Lung (tissue), 12 donors: ENCODE data around the gene BTBD16. TPM values are rescaled to one million over a fixed set of nuclear protein-coding genes. Genes with fewer than 3 reads are reported as not detected.

Experiments
- ATAC-seq: fragments of 200-7000 bp; cut with Tn5 transposase; one replicate; pipeline ENCODE4 v1.9.1; 2020; ENCODE audit warnings: moderate number of reproducible peaks; ENCODE audit not compliant: insufficient read depth, low FRiP score
- DNase-seq, 3 donors: peaks; one replicate each; pipeline ENCODE4 v3.0.0-alpha.2; 2013 to 2017
- H3K27ac ChIP-seq, 2 donors: one replicate each; pipeline ENCODE4 v1.5.1; 2013; ENCODE audit warnings: mild to moderate bottlenecking in 2 of 2, moderate library complexity in 2 of 2, control low read depth in 1 of 2, inconsistent platforms in 1 of 2, low read depth in 1 of 2, low read length in 1 of 2
- H3K27me3 ChIP-seq, 3 donors: one replicate each; pipeline ENCODE4 v1.5.1; 2013; ENCODE audit warnings: low read length in 2 of 3; ENCODE audit not compliant: control insufficient read depth in 3 of 3, insufficient read depth in 3 of 3
- H3K36me3 ChIP-seq, 4 donors: one replicate each; pipeline ENCODE4 v1.5.1; 2013; ENCODE audit warnings: low read length in 4 of 4, mild to moderate bottlenecking in 1 of 4, moderate library complexity in 1 of 4; ENCODE audit not compliant: control insufficient read depth in 4 of 4, insufficient read depth in 4 of 4
- H3K4me1 ChIP-seq, 5 donors: one replicate each; pipeline ENCODE4 v1.5.1; 2013; ENCODE audit warnings: low read length in 5 of 5, mild to moderate bottlenecking in 2 of 5, moderate library complexity in 1 of 5; ENCODE audit not compliant: control insufficient read depth in 5 of 5, insufficient read depth in 5 of 5
- H3K4me3 ChIP-seq: one replicate; pipeline ENCODE4 v1.5.1; 2013; ENCODE audit warnings: mild to moderate bottlenecking, control low read depth, moderate library complexity
- H3K9ac ChIP-seq, 2 donors: one replicate each; pipeline ENCODE4 v1.5.1; 2013; ENCODE audit warnings: low read length in 2 of 2, control low read depth in 1 of 2; ENCODE audit not compliant: insufficient read depth in 1 of 2
- H3K9me3 ChIP-seq, 4 donors: one replicate each; pipeline ENCODE4 v1.5.1; 2013; ENCODE audit warnings: low read length in 3 of 4, mild to moderate bottlenecking in 1 of 4, moderate library complexity in 1 of 4; ENCODE audit not compliant: control insufficient read depth in 4 of 4, insufficient read depth in 3 of 4
- whole genome bisulfite sequencing, 2 donors: extraction: QIAGEN DNeasy Blood & Tissue Kit; methylation state at CpG; one replicate each; pipeline ENCODE4 v1.1.7; 2013; 5-methylcytosine and 5-hydroxymethylcytosine counted together
- polyA plus RNA-seq, 2 donors: library from polyadenylated mRNA; stranded (reverse); fragments of 200-250 nt; gene quantifications; one replicate each; pipeline ENCODE4 v1.2.1, GENCODE V29; 2013
- total RNA-seq, 2 donors: library from RNA; depleted of rRNA in 1 of 2; stranded (reverse); fragments of >200 nt in 1 of 2; gene quantifications; one replicate each; pipeline ENCODE4 v1.2.1, GENCODE V29; 2014 to 2021
- TF ChIP-seq, protein P1 (sequence below): IDR thresholded peaks from 2 replicates; pipeline ENCODE4 v1.5.1; 2012; ENCODE audit warnings: mild to moderate bottlenecking; ENCODE audit errors: control extremely low read depth, extremely low read depth
- donor health status: control.
- donor health status: control.
- donor health status: Bipolar disorder and iron deficiency.
- donor health status: healthy.
- donor health status: DM: yes; HTN: yes; CAD: no.

The BTBD16 gene
- total and polyA plus RNA-seq, 4 donors = 0.03 to 0.73 (median 0.67) TPM; not detected in 1

DNA sequence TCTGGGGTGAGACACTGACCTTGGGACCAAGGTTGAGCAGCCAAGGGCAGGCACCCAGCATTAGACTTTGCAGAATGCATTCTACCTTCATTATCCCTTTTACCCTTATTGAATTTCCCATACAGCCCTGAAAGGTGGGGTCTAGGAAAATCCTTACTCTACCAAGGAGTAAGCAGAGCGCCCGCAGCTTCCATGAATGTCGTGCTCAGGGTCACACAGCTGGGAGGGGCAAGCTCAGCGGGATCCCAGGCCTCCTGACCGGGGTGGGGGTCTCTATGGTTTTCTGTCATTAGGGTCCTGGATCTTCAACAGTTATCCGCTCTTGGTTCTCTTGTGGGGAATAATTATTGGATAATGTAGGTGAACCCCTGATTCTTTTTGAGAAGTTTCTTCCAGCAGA, 30.7 kb upstream of the BTBD16 start:
- ATAC-seq (no peak), DNase-seq (no peak)
- WGBS, 2 donors = 77 to 95% methylated on average over 6 of the region's 6 CpGs
- Histone ChIP-seq H3K9ac (no peak overlapping the region), H3K4me3 (no peak overlapping the region), H3K27ac (no peak overlapping the region), H3K27me3 (no peaks in the 10 kb centered on the region), H3K36me3 (peaks cover 0 to 43% (median 16%) of the 10 kb centered on the region in 4 donors), H3K9me3 (no peaks in the 10 kb centered on the region), H3K4me1 (no peaks in the 10 kb centered on the region)
- TF ChIP-seq, protein P1, sequence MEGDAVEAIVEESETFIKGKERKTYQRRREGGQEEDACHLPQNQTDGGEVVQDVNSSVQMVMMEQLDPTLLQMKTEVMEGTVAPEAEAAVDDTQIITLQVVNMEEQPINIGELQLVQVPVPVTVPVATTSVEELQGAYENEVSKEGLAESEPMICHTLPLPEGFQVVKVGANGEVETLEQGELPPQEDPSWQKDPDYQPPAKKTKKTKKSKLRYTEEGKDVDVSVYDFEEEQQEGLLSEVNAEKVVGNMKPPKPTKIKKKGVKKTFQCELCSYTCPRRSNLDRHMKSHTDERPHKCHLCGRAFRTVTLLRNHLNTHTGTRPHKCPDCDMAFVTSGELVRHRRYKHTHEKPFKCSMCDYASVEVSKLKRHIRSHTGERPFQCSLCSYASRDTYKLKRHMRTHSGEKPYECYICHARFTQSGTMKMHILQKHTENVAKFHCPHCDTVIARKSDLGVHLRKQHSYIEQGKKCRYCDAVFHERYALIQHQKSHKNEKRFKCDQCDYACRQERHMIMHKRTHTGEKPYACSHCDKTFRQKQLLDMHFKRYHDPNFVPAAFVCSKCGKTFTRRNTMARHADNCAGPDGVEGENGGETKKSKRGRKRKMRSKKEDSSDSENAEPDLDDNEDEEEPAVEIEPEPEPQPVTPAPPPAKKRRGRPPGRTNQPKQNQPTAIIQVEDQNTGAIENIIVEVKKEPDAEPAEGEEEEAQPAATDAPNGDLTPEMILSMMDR = no peak

DNA sequence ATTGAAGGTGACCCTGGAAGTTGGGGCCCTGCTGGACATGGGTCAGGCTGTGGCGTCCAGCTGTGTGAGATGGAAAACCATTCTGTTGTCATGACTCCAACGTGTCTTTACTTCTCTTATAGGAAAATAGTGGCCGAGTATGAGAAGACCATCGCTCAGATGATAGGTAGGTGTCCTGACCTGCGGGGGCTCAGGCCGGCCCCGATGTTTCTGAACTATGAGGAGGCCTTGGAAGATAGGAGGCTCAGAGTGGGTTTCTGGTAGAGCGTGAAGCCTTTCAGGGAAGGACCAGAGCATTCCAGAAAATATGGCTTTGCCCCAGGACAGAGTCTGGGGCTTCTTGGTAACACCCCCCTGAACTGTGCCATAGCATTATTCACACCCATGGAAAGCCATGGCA, 29.3 kb upstream of the BTBD16 start:
- H3K36me3 ChIP-seq = peaks cover 0 to 46% (median 16%) of the 10 kb centered on the region in 4 donors
- H3K9ac ChIP-seq = no peak overlapping the region

DNA sequence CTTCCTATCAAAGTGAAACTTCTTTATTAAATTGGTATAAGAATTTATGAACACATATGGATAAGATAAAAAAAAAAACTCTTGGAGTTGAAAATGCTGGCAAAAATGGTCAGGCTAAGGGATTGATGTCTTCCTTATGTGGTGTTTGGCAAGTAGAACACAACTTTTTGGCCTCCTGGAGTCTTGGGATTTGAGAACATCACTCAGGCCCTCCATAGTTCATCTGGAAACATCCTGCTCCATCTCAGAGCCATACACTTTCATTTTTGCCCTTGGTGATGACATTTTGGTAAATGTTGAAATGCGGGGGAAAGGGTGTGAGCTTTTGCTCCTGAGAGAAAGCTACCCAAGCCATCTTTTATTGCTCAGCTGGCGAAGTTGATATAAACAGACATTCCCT, 27.5 kb upstream of the BTBD16 start:
- peak in 1 of 3 donors; percentile 29 for DNase-seq
- no peak overlapping the region for H3K9ac ChIP-seq
- no peaks in the 10 kb centered on the region for H3K27me3 ChIP-seq
- WGBS, 2 donors = 88 to 95% methylated on average over 2 of the region's 2 CpGs
- TF ChIP-seq, protein P1 = no peak
- ATAC-seq = no peak
- peaks cover 0 to 50% (median 11%) of the 10 kb centered on the region in 4 donors for H3K36me3 ChIP-seq
- H3K4me1 ChIP-seq = no peaks in the 10 kb centered on the region
- no peak overlapping the region for H3K27ac ChIP-seq
- H3K9me3 ChIP-seq = no peaks in the 10 kb centered on the region
- no peak overlapping the region for H3K4me3 ChIP-seq

More for the DNA sequence above, 29.3 kb upstream of the BTBD16 start:
- 93 to 95% methylated on average over 8 of the region's 8 CpGs for WGBS, 2 donors
- Histone ChIP-seq H3K27me3 (no peaks in the 10 kb centered on the region), H3K9me3 (no peaks in the 10 kb centered on the region), H3K4me1 (no peaks in the 10 kb centered on the region), H3K27ac (no peak overlapping the region), H3K4me3 (no peak overlapping the region)
- DNase-seq (no peak), ATAC-seq (no peak)
- TF ChIP-seq, protein P1 = no peak
